ENCODE measurements around the gene KIF18A.

- TF ChIP-seq, protein P1, sequence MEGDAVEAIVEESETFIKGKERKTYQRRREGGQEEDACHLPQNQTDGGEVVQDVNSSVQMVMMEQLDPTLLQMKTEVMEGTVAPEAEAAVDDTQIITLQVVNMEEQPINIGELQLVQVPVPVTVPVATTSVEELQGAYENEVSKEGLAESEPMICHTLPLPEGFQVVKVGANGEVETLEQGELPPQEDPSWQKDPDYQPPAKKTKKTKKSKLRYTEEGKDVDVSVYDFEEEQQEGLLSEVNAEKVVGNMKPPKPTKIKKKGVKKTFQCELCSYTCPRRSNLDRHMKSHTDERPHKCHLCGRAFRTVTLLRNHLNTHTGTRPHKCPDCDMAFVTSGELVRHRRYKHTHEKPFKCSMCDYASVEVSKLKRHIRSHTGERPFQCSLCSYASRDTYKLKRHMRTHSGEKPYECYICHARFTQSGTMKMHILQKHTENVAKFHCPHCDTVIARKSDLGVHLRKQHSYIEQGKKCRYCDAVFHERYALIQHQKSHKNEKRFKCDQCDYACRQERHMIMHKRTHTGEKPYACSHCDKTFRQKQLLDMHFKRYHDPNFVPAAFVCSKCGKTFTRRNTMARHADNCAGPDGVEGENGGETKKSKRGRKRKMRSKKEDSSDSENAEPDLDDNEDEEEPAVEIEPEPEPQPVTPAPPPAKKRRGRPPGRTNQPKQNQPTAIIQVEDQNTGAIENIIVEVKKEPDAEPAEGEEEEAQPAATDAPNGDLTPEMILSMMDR (IDR thresholded peaks at IDR 0.05) = no peak
- no peak for TF ChIP-seq POLR2AphosphoS5 (IDR thresholded peaks at IDR 0.05)
Observed at GRCh38 chr11:27998552-27998951, 109.4 kb downstream of the KIF18A start.

All from sigmoid colon (tissue), 4 donors.